ENCODE data around the gene MMP3.

Gene MMP3

DNA sequence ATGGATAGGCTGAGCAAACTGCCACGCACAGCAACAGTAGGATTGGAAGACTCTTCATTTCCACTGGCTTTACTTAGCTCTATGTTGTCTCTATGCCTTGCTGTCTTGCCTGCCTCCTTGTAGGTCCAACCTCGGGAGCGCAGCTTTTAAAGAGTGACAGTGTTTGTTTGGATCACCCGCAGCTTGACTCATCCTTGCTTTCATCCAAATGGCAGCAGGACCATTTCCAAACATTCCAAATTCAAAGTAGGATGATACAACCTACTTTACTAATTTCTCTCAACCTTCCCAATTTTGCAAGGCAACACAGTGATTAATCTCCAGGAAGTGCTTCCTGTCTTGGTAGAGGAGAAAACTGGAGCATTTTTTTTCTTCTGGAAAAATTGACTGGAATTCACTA, at the start of gene MMP3:
Gene MMP3, minus strand, starts transcription at position 121 of the 400 bp plus-strand sequence. Its CDS starts 63 bp downstream, at position 58.
- no peaks in the 10 kb centered on the region for H3K4me1 ChIP-seq (ENCODE audit: insufficient read depth, insufficient read length)
- TF ChIP-seq YY1 (IDR thresholded peaks at IDR 0.05; ENCODE audit: insufficient read depth, insufficient read length), result no peak
- no peak for TF ChIP-seq ZNF274 (IDR thresholded peaks at IDR 0.05; ENCODE audit: low read depth, low read length)
- TF ChIP-seq SUZ12 (IDR thresholded peaks at IDR 0.05; ENCODE audit: extremely low read depth, insufficient read depth, insufficient read length), result no peak
- no peak for DNase-seq (ENCODE audit: low read depth, low spot score)

DNA sequence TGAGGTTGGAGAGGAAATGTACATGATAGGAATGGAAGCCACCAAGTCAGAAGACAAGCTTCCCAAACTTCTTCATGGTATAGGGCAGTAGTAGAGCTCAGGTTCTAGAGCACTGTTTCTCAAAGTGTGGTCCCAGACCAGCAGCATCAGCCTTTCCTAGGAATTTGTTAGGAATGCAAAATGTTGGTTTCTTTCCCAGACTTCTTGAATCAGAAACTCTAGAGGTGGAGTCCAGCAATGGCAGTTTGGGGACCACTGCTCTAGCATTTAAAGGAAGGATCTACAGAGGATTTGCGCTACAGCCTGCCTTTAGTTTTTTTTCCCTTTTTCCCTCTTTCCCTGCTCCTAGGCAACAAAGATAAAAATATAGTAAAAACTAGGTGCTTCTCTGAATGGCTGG, 48.3 kb upstream of the MMP3 start:
- TF ChIP-seq ZNF274 (IDR thresholded peaks at IDR 0.05; ENCODE audit: low read depth, low read length), result no peak
- no peak for TF ChIP-seq SUZ12 (IDR thresholded peaks at IDR 0.05; ENCODE audit: extremely low read depth, insufficient read depth, insufficient read length)
- no peak for TF ChIP-seq YY1 (IDR thresholded peaks at IDR 0.05; ENCODE audit: insufficient read depth, insufficient read length)
- no peak overlapping the region for H3K4me3 ChIP-seq (ENCODE audit: insufficient read length, low read depth)

More for the DNA sequence above, at the start of gene MMP3:
- Histone ChIP-seq H3K27me3 (ENCODE audit: insufficient read depth, insufficient read length) (no peaks in the 10 kb centered on the region), H3K4me3 (ENCODE audit: insufficient read length, low read depth) (no peak within 1 kb of the TSS), H3K9ac (ENCODE audit: insufficient read length, low read depth) (no peak within 1 kb of the TSS), H3K36me3 (ENCODE audit: insufficient read depth, insufficient read length, low read length) (no peaks in the 10 kb centered on the region), H3K9me3 (ENCODE audit: insufficient read depth, low read length) (no peaks in the 10 kb centered on the region)

DNA sequence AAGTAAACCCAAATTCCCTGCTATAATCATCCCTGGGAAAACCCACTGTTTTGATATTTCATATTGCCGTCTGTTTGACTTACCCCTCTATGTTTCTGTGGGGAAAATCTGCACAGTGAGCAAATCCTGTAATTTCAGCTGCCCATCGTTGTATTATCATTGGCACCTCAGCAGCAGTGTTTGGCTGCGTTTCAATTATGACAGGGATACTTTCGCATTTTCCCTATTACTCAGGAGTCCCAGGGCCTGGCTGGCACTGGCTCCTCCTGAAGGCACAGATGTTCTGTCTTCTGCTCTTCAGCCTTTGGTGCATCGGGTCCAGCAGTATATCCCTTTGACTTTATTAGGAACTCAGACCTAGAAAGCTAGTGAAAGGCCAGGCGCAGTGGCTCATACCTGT, 43.6 kb upstream of the MMP3 start:
- Histone ChIP-seq H3K9ac (ENCODE audit: insufficient read length, low read depth) (no peak overlapping the region), H3K4me1 (ENCODE audit: insufficient read depth, insufficient read length) (no peaks in the 10 kb centered on the region), H3K27me3 (ENCODE audit: insufficient read depth, insufficient read length) (no peaks in the 10 kb centered on the region), H3K36me3 (ENCODE audit: insufficient read depth, insufficient read length, low read length) (no peaks in the 10 kb centered on the region), H3K4me3 (ENCODE audit: insufficient read length, low read depth) (no peak overlapping the region), H3K9me3 (ENCODE audit: insufficient read depth, low read length) (no peaks in the 10 kb centered on the region)
- TF ChIP-seq ZNF274 (IDR thresholded peaks at IDR 0.05; ENCODE audit: low read depth, low read length) (no peak), YY1 (IDR thresholded peaks at IDR 0.05; ENCODE audit: insufficient read depth, insufficient read length) (no peak), SUZ12 (IDR thresholded peaks at IDR 0.05; ENCODE audit: extremely low read depth, insufficient read depth, insufficient read length) (no peak)
- DNase-seq (ENCODE audit: low read depth, low spot score), result no peak

More for the DNA sequence above, 48.3 kb upstream of the MMP3 start:
- DNase-seq (ENCODE audit: low read depth, low spot score), result no peak
- Histone ChIP-seq H3K4me1 (ENCODE audit: insufficient read depth, insufficient read length) (no peaks in the 10 kb centered on the region), H3K36me3 (ENCODE audit: insufficient read depth, insufficient read length, low read length) (no peaks in the 10 kb centered on the region), H3K9me3 (ENCODE audit: insufficient read depth, low read length) (no peaks in the 10 kb centered on the region; the same call in 1 of the 2 replicates), H3K9ac (ENCODE audit: insufficient read length, low read depth) (no peak overlapping the region), H3K27me3 (ENCODE audit: insufficient read depth, insufficient read length) (no peaks in the 10 kb centered on the region)

DNA sequence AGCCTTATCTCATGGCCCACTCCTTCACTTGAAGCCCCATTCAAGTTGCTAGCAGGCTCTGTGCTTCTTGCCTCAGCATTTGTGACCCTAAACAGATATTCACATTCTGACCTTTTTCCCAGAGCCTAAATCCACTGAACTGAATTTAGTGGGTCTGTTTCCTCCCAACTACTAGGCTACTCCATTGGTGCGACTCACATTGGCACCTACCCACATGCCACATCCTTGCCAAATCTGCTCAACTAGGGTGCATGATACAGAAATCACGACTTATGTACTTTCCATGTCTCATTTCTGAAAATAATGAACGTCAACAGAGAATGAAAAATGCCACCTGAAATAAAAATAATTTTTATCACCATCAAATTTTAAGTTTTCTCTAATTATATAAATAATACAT, 39.7 kb upstream of the MMP3 start:
- no peak for DNase-seq (ENCODE audit: low read depth, low spot score)
- no peak for TF ChIP-seq SUZ12 (IDR thresholded peaks at IDR 0.05; ENCODE audit: extremely low read depth, insufficient read depth, insufficient read length)
- no peak for TF ChIP-seq YY1 (IDR thresholded peaks at IDR 0.05; ENCODE audit: insufficient read depth, insufficient read length)
- no peak for TF ChIP-seq ZNF274 (IDR thresholded peaks at IDR 0.05; ENCODE audit: low read depth, low read length)
- H3K4me3 ChIP-seq (ENCODE audit: insufficient read length, low read depth), result no peak overlapping the region

DNA sequence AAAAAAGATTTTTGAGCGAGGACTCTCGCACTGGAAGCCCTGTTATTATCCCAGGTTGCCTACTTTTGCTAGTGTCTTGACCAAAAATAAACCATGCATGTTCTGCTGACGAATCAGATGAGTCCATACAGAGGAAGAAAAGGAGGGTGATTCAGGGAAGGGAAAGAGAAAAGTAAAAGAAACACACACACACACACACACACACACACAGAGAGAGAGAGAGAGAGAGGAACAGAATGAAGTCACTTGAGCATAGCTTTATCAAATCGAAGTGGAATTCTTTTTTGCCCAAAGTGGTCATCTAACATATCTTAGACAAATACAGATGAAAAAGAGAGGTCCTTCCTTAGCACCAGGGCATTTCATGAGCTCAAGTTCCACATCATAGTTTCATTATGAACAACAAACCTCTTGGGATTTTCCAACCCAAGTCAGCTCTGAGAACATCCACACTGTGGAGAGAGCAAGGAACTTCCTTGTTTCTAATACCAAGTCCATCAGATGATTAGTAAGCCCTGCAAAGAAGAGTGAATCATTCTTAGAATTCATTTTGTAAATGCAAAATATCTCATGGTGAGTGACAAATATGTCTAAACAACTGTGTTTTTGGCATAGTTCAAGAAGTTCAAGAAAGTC, 39.1 kb upstream of the MMP3 start:
- no peak overlapping the region for H3K9ac ChIP-seq (ENCODE audit: insufficient read length, low read depth)
- no peaks in the 10 kb centered on the region for H3K27me3 ChIP-seq (ENCODE audit: insufficient read depth, insufficient read length)
- DNase-seq (ENCODE audit: low read depth, low spot score), result no peak
- no peak overlapping the region for H3K4me3 ChIP-seq (ENCODE audit: insufficient read length, low read depth)
- no peaks in the 10 kb centered on the region for H3K4me1 ChIP-seq (ENCODE audit: insufficient read depth, insufficient read length)
- TF ChIP-seq SUZ12 (IDR thresholded peaks at IDR 0.05; ENCODE audit: extremely low read depth, insufficient read depth, insufficient read length), result no peak
- no peak for TF ChIP-seq ZNF274 (IDR thresholded peaks at IDR 0.05; ENCODE audit: low read depth, low read length)
- TF ChIP-seq YY1 (IDR thresholded peaks at IDR 0.05; ENCODE audit: insufficient read depth, insufficient read length), result no peak
- no peaks in the 10 kb centered on the region for H3K9me3 ChIP-seq (ENCODE audit: insufficient read depth, low read length)
- H3K36me3 ChIP-seq (ENCODE audit: insufficient read depth, insufficient read length, low read length), result no peaks in the 10 kb centered on the region

More for the DNA sequence above, 39.7 kb upstream of the MMP3 start:
- Histone ChIP-seq H3K4me1 (ENCODE audit: insufficient read depth, insufficient read length) (no peaks in the 10 kb centered on the region), H3K27me3 (ENCODE audit: insufficient read depth, insufficient read length) (no peaks in the 10 kb centered on the region), H3K9ac (ENCODE audit: insufficient read length, low read depth) (no peak overlapping the region), H3K9me3 (ENCODE audit: insufficient read depth, low read length) (no peaks in the 10 kb centered on the region), H3K36me3 (ENCODE audit: insufficient read depth, insufficient read length, low read length) (no peaks in the 10 kb centered on the region)

DNA sequence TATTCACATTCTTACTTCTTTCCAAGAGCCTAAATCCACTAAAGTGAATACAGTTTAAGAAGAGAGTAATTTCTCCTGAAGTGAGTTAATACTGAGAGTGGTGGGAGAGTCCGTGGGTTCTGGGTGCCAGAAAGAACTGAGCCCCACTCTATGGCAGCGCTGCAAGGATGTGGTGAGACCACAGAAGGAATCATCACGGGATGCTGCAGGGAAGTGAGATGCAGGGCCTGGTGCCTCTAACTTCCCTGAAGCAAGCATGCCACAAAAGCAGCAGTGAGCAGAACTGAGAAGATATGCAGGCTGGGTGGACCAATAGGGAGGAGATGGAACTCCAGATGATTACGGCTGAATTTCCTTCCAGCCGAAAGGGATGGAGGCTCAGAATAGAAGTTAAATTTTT, 36.4 kb upstream of the MMP3 start:
- no peaks in the 10 kb centered on the region for H3K9me3 ChIP-seq (ENCODE audit: insufficient read depth, low read length)
- TF ChIP-seq SUZ12 (IDR thresholded peaks at IDR 0.05; ENCODE audit: extremely low read depth, insufficient read depth, insufficient read length), result no peak
- TF ChIP-seq YY1 (IDR thresholded peaks at IDR 0.05; ENCODE audit: insufficient read depth, insufficient read length), result no peak
- TF ChIP-seq ZNF274 (IDR thresholded peaks at IDR 0.05; ENCODE audit: low read depth, low read length), result no peak
- H3K9ac ChIP-seq (ENCODE audit: insufficient read length, low read depth), result no peak overlapping the region
- H3K27me3 ChIP-seq (ENCODE audit: insufficient read depth, insufficient read length), result no peaks in the 10 kb centered on the region
- no peaks in the 10 kb centered on the region for H3K36me3 ChIP-seq (ENCODE audit: insufficient read depth, insufficient read length, low read length)
- no peak overlapping the region for H3K4me3 ChIP-seq (ENCODE audit: insufficient read length, low read depth)
- H3K4me1 ChIP-seq (ENCODE audit: insufficient read depth, insufficient read length), result no peaks in the 10 kb centered on the region
- no peak for DNase-seq (ENCODE audit: low read depth, low spot score)

DNA sequence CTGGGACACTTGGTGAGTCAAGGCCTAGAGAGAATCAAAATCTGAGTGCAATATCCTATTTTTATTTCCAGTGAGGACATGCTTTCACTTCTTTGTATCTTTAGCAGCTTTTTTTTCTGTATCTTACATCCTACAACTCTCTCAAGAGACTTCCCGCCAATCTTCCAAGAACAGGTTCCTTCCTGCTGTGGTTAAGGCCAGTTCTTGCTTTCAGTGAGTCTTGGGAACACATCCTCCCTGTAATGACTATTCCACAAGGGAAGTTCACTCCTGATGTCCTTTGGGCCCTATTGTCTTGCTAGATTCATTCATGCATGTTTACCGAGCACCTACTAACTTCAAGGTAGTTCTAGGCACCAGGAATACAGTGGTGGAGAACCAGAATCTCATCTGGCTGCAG, 35.2 kb upstream of the MMP3 start:
- Histone ChIP-seq H3K9me3 (ENCODE audit: insufficient read depth, low read length) (no peaks in the 10 kb centered on the region), H3K27me3 (ENCODE audit: insufficient read depth, insufficient read length) (no peaks in the 10 kb centered on the region), H3K4me1 (ENCODE audit: insufficient read depth, insufficient read length) (no peaks in the 10 kb centered on the region), H3K36me3 (ENCODE audit: insufficient read depth, insufficient read length, low read length) (no peaks in the 10 kb centered on the region), H3K9ac (ENCODE audit: insufficient read length, low read depth) (no peak overlapping the region), H3K4me3 (ENCODE audit: insufficient read length, low read depth) (no peak overlapping the region)
- no peak for DNase-seq (ENCODE audit: low read depth, low spot score)
- TF ChIP-seq SUZ12 (IDR thresholded peaks at IDR 0.05; ENCODE audit: extremely low read depth, insufficient read depth, insufficient read length) (no peak), ZNF274 (IDR thresholded peaks at IDR 0.05; ENCODE audit: low read depth, low read length) (no peak), YY1 (IDR thresholded peaks at IDR 0.05; ENCODE audit: insufficient read depth, insufficient read length) (no peak)

All from NT2/D1 (cell line).